Colonic mucosa (tissue), 4 donors: ENCODE measurements around the gene PPCDC. TPM values are rescaled to one million over a fixed set of nuclear protein-coding genes. Genes with fewer than 3 reads are reported as not detected.

Experiments used
- DNase-seq: peaks from one replicate; pipeline ENCODE4 v3.0.0-alpha.2; 2020
- H3K27ac ChIP-seq: fragments of 200-600 bp; one replicate; pipeline ENCODE4 v1.8.0; 2021
- H3K27me3 ChIP-seq: fragments of 200-600 bp; one replicate; pipeline ENCODE4 v1.8.0; 2021
- H3K36me3 ChIP-seq: fragments of 200-600 bp; one replicate; pipeline ENCODE4 v1.8.0; 2021
- H3K4me1 ChIP-seq: fragments of 200-600 bp; one replicate; pipeline ENCODE4 v1.8.0; 2021; ENCODE audit warnings: mild to moderate bottlenecking
- H3K4me3 ChIP-seq: fragments of 200-600 bp; one replicate; pipeline ENCODE4 v1.8.0; 2021
- H3K9ac ChIP-seq, 2 donors: one replicate each; pipeline ENCODE4 v1.7.0; 2013; ENCODE audit warnings: control low read depth in 2 of 2, low read depth in 2 of 2, low read length in 2 of 2
- H3K9me3 ChIP-seq: fragments of 200-600 bp; one replicate; pipeline ENCODE4 v1.8.0; 2021
- CTCF ChIP-seq: fragments of 200-600 bp; IDR thresholded peaks from one replicate; pipeline ENCODE4 v1.8.0; 2022; ENCODE audit warnings: antibody characterized with exemption, mild to moderate bottlenecking
- intact Hi-C: fragments of 100-400 bp; cut with DNase I; formaldehyde crosslinking; loops from one replicate; pipeline ENCODE4 v1.14.1; 2022
- total RNA-seq, 2 donors: library from RNA; stranded (reverse); fragmentation: NEBNext Ultra II Directional in 1 of 2; extraction: Animal tissue kit (Norgen Biotek cat#: 25700) in 1 of 2; gene quantifications; one replicate each; pipeline ENCODE4 v1.2.1, GENCODE V29; 2021
- donor health status: healthy.
- donor health status: DM: no; HTN: no; CAD: no.
- donor health status: DM: no; HTN: no; CAD: no.

PPCDC gene
- total RNA-seq, 2 donors from 2014 or later, result 10.1 to 23.1 TPM

- no peak overlapping the region for H3K27ac ChIP-seq
- H3K36me3 ChIP-seq, result no peaks in the 10 kb centered on the region
These were observed 26.0 kb downstream of the PPCDC start for GRCh38 chr15:75049392-75049791.

GRCh38 chr15:75050283-75050682, 26.9 kb downstream of the PPCDC start:
- Histone ChIP-seq H3K27me3 (no peaks in the 10 kb centered on the region), H3K4me3 (no peak overlapping the region), H3K4me1 (peaks cover 16% of the 10 kb centered on the region), H3K36me3 (no peaks in the 10 kb centered on the region), H3K9me3 (no peaks in the 10 kb centered on the region), H3K27ac (no peak overlapping the region), H3K9ac (no peak overlapping the region)
- DNase-seq, result no peak
- no peak for TF ChIP-seq CTCF
- intact Hi-C loops, result no loop called here

More at GRCh38 chr15:75049392-75049791, 26.0 kb downstream of the PPCDC start:
- Histone ChIP-seq H3K9ac (no peak overlapping the region), H3K9me3 (no peaks in the 10 kb centered on the region), H3K4me1 (peaks cover 18% of the 10 kb centered on the region), H3K4me3 (no peak overlapping the region), H3K27me3 (no peaks in the 10 kb centered on the region)
- no peak for TF ChIP-seq CTCF
- intact Hi-C loops, result no loop called here
- DNase-seq, result no peak

GRCh38 chr15:75051191-75051608, 27.8 kb downstream of the PPCDC start:
- Histone ChIP-seq H3K9ac (no peak overlapping the region), H3K36me3 (no peaks in the 10 kb centered on the region), H3K27ac (no peak overlapping the region), H3K9me3 (no peaks in the 10 kb centered on the region), H3K4me3 (no peak overlapping the region), H3K27me3 (no peaks in the 10 kb centered on the region), H3K4me1 (peaks cover 16% of the 10 kb centered on the region)
- no peak for TF ChIP-seq CTCF
- no peak for DNase-seq
- intact Hi-C loops, result no loop called here

- TF ChIP-seq CTCF, result no peak
- H3K9ac ChIP-seq, result no peak overlapping the region
- intact Hi-C loops, result no loop called here
- DNase-seq, result no peak
- H3K4me3 ChIP-seq, result no peak overlapping the region
- H3K4me1 ChIP-seq, result peaks cover 13% of the 10 kb centered on the region
- H3K36me3 ChIP-seq, result no peaks in the 10 kb centered on the region
- H3K27me3 ChIP-seq, result no peaks in the 10 kb centered on the region
- H3K9me3 ChIP-seq, result no peaks in the 10 kb centered on the region
- H3K27ac ChIP-seq, result no peak overlapping the region
These were observed 28.3 kb downstream of the PPCDC start for GRCh38 chr15:75051711-75052110.

GRCh38 chr15:75052972-75053747, 29.8 kb downstream of the PPCDC start:
- Histone ChIP-seq H3K9ac (no peak overlapping the region), H3K36me3 (no peaks in the 10 kb centered on the region), H3K9me3 (no peaks in the 10 kb centered on the region), H3K4me1 (no peaks in the 10 kb centered on the region), H3K4me3 (no peak overlapping the region), H3K27ac (no peak overlapping the region), H3K27me3 (no peaks in the 10 kb centered on the region)
- TF ChIP-seq CTCF, result no peak
- intact Hi-C loops, result no loop called here
- no peak for DNase-seq
